Measurements from ENCODE around the gene FAF2.
"Not testable (repeated sequence)": the region's sequence is repeated elsewhere in the genome, so short reads cannot be mapped to it uniquely, and the experiment has no call there.

Gene FAF2

DNA sequence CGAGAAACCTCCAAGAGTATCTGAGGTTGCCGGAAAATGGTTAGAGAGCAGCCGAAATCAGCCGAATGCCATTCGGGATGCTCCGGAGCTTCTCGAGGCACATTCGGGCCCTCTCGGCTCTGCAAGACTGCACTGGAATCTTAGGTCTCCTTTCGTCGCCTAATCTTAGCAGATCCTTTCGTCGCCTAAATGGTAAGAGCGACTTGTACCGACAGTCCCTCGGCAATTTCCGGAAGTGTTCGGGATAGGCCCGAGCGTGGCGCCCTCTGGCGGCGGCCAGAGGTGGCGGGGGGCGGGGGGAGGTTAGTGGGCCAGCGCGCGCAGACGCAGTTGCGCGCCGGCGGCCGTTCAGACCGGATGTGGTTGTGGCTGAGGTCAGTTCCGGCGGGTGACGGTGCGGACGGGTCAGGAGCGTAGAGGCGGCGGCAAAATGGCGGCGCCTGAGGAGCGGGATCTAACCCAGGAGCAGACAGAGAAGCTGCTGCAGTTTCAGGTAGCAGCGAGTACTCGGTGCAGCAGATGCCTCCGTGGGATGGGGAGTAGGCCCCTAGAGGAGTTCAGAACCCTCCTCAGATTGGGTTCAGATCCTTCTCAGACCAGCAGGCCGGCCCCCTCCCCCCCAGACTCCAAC lies at the start of gene FAF2:
TSS of gene FAF2 (plus strand) at position 408 of the 631 bp plus-strand sequence. CDS start at position 431, 23 bp downstream.
- DNase-seq = peak; percentile 99

- DNase-seq = no peak
These were observed 47.6 kb upstream of the FAF2 start for GRCh38 chr5:176400382-176401156.

DNA sequence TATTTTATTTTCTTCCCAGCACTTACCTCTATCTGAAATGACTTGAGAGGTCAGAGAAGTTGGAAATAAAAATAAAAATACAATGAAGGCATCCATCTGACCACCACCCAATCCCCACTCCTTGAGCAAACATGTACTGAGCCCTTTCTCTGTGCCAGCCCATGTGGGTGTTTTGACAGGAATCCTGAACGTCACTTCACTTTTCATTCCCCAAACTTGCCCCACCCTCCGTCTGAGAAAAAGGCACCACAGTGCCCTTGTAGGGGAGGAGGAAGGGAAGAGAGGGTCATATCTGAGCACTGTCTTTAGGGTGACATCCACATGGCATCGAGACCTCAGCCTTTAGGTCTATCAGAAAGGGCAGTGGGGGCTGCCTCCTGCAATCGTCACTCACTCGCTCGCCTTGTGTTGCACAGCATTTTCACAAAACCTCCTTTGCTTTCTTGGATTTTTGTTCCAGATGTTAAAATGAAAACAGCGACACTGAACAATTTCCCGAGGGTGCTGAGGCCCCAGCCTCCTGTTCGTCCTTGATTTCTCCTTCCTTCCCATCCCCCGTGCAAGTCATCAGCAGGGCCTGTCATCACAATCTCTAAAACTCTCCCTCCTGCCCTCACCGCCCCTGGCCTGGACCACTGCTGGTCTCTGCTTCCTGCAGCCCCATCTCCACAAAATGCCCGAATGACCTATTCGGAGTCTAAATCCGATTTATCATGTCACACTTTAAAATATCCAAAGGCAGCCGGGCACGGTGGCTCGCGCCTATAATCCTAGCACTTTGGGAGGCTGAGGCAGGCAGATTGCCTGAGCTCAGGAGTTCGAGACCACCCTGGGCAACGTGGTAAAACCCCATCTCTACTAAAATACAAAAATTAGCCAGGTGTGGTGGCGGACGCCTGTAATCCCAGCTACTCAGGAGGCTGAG lies 46.6 kb upstream of the FAF2 start:
- DNase-seq = no peak

DNA sequence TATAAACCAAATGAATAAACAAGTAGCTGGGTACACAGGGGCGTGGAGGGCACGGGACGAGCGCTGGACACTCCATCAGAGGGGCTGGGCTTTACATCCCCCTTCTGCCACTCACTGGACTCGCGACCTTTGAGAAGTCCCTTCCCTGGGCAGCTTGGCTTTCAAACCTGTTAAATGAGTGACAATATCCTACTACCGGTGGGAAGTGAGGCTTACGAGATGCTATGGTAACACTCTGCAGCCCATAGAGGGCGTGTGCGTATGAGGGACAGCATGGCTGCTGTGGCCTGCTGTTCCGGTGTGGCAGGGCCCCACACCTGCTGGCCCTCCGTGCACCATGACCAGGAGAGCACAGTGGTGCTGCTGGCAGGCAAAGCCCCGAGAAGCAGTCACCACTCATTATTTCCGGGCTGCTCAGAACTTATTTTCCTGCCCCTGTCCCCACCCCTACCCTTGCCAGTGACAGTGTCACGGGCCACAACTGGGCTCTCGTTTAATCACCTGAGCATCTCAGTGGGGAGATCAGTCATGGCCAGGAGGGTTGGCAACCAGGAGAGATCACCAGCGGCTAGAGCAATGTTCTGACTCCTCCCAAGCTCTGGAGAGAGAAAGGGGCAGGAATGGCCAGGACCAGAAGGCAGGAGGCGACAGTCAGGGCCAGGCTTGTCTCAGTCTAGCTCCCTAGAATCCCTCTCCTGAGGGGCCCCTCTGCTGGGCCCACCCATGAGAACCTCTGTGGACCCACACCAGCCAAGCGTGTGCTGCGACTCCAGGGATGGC lies 42.3 kb upstream of the FAF2 start:
- no peak for DNase-seq

- no peak for DNase-seq
These were observed 41.6 kb upstream of the FAF2 start for GRCh38 chr5:176406436-176407052.

GRCh38 chr5:176407456-176408251 lies 40.5 kb upstream of the FAF2 start:
- DNase-seq = no peak

DNA sequence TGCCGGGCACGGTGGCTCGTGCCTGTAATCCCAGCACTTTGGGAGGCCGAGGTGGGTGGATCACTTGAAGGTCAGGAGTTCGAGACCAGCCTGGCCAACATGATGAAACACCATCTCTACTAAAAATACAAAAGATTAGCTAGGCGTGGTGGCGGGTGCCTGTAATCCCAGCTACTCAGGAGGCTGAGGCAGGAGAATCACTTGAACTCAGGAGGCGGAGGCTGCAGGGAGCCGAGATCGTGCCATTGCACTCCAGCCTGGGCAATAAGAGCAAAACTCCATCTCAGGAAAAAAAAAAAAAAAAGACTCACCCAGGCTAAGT lies 40.0 kb upstream of the FAF2 start:
- DNase-seq = not testable (repeated sequence)

- DNase-seq = no peak
These were observed 39.6 kb upstream of the FAF2 start for GRCh38 chr5:176408590-176408989.

DNA sequence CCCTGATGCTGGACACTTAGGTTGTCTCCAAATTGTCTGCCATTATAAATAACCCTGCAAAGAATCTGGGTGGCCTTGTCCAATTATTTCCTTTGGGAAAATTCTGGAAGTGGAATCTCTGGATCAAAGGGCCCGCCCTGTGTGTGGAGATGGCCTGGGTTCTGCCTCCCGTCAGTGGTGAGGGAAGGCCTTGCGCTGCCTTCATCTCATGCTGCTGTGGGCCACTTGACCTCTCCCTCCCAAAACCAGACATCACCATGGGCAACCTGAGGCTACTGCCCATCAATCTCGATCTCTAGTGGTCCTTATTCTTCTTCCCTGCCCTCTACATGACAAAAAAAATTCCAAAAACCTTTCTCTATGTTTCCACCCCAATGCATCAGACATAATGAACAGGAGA lies 38.4 kb upstream of the FAF2 start:
- no peak for DNase-seq

DNA sequence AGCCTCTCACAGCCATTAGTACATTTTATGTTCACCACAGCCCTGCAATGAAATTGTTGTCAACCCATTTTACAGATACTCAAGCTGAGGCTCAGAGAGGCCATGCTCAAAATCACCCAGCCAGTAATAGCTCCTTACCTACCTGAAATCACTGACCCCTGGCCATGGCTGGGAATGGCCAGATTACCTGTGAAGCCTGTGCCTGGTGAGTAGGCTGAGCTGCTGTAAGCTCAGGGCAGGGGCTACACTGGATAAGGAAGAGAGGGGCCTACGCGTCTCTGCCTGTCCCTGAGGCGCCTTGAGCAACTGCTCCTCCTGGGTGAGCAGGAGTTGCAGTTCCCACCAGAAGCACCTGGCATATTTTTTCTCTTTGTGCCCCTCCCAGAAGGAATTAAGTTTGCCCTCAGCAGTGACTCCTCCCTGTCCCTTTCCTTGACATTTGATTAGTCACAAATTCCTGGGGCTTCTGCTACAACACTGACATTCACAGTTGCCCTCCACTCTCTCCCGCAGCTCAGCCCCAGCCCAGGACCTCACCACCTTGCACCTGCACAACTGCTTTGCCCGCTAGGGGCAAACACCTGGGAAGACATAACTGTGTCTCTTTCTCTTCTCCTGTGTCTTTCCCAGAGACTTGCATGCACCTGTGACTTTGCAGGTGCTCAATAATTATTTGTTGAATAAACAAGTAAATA lies 37.6 kb upstream of the FAF2 start:
- no peak for DNase-seq

DNA sequence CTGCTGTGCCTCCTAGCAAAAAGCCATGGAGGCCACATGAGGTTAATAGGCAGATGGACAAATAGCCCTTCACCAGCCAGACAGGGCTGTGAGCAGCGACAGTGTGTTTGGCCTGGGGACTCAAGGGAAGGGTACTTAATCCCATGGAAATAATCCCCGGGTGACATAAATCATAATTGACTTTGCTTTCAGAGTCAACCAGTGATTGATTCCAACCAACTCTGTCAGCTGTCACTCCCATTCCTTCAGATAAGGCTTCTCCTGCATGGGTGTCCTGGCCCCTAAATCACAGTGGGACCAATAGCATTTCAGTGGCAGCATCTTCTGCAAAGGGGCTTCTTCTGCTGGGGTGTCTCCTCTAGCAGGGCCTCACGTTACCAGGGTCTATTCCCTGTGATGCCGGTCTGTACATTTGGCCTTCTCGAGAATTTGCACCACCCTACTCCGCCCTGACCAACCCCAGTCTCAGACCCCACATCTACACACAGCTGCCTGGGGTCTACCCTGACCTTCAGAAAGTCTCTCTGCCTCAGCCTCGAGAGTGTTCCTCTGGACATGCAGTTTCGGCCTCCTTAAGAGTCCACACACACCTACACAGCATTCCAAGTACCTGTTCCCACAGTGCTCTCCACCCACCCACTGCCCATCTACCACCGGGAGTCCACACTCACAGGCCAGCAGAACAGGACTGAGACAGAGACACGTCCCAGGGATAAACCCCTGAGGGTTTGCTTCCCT lies 35.5 kb upstream of the FAF2 start:
- DNase-seq = no peak

- DNase-seq = no peak
These were observed 35.0 kb upstream of the FAF2 start for GRCh38 chr5:176413255-176413565.

GRCh38 chr5:176413709-176414191 lies 34.4 kb upstream of the FAF2 start:
- no peak for DNase-seq

GRCh38 chr5:176414704-176415103 lies 33.5 kb upstream of the FAF2 start:
- DNase-seq = no peak

- DNase-seq = no peak
These were observed 32.8 kb upstream of the FAF2 start for GRCh38 chr5:176415240-176415951.

DNA sequence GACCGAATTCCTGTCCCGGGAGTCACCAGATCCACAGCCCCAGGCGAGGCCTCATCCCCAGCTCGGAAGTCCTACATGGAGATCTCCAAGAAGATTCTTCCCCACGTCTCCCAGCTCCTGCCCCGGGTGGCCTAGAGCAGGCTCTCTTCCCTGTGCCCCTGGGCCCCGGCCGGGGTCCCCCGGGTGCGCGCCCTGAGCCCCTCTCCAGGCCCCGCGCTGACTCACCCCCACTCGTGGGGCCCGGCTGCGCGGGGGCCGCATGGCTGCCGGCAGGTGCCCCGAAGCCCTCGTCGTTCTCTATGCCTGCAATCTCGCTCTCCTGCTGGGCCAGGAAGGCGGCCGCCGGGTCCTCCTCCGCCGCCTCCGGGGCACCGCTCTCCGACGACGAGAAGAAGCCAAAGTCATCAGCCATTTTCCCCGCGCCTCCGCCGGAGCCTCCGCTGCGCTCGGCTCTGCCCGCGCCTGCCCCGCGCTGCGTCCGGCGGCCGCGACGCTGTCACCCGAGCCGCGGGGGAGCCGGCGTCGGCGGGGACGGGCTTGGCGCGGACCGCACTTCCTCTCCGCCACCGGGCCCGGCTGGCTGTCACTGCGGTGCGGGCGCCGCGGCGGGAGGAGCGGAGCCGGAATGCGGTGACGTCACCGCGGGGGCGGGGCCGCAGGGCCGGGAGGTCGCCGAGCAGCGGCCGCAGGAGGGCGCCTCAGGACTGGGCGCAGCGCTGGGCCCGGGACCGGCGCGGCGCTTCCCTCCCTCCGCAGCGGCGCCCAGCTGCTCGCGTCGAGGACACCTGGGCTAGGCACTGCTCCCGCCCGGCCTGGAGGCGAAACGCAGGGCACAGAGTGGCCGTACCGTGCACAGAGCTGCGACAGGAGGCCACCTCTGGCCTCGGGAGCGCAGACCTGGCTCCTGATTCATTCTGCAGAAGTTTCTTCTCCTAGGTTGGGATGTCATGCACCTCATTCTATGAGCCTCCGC lies 31.9 kb upstream of the FAF2 start, which contains the start of gene CLTB:
TSS of gene CLTB (minus strand) at position 588 of the 973 bp plus-strand sequence. CDS start at position 412, 176 bp downstream.
- DNase-seq = peak; percentile 93

DNA sequence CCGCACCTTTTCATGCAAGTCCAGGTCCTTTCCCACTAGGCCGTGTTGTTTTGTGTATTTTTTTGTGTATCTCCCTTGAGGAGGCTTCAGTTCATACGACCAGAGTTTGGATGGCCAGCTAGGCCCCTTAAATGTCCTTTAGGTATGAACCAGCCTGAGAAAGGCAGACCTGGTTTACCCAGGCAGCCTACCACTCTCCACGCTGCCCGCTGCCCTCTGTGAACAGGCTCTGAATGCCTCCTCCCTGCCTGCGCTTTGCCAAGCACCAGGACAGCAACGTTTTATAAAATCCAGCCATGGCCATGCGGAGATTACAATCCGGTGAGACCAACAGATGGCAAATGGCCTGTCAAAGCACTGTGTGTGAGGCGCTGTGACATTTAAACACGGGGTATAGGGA lies 31.2 kb upstream of the FAF2 start:
- DNase-seq = no peak

GRCh38 chr5:176418251-176418650 lies 29.9 kb upstream of the FAF2 start:
- DNase-seq = no peak
